BJ (cell line): ENCODE results near the gene SPC25. TPM values are rescaled to one million over a fixed set of nuclear protein-coding genes. Genes with fewer than 3 reads are reported as not detected.
A peak's percentile ranks its signal among the peaks of the same experiment; 100 is the strongest.

ENCODE experiments used
- CTCF ChIA-PET: fragments of 350-600 bp; formaldehyde crosslinking; extraction: SDS; loops from one replicate; lab custom pipeline; 2021; ENCODE audit warnings: antibody characterized with exemption, inconsistent platforms; lab: Yijun Ruan, JAX
- POLR2A ChIA-PET: fragments of 300-600 bp; sonication (Branson Sonifier 250); formaldehyde crosslinking; extraction: SDS; loops from one replicate; lab custom pipeline; 2021; ENCODE audit warnings: antibody characterized with exemption; lab: Charles Lee
- DNase-seq: peaks from one replicate; pipeline ENCODE4 v3.0.0-alpha.2; 2011; ENCODE audit warnings: low read depth
- H3K27me3 ChIP-seq: 2 replicates; pipeline ENCODE4 v1.6.0; 2011; ENCODE audit warnings: low read length; ENCODE audit not compliant: control insufficient read depth, insufficient read depth
- H3K36me3 ChIP-seq: 2 replicates; pipeline ENCODE4 v1.5.1; 2011; ENCODE audit warnings: low read length; ENCODE audit not compliant: control insufficient read depth, insufficient read depth
- H3K4me3 ChIP-seq: 2 replicates; pipeline ENCODE4 v1.5.1; 2011; ENCODE audit warnings: low read depth, mild to moderate bottlenecking, control low read depth, low read length
- polyA minus RNA-seq: library from RNA; depleted of rRNA, polyadenylated mRNA; stranded (reverse); fragments of >200 nt; gene quantifications from 2 replicates; pipeline ENCODE4 v1.2.3, GENCODE V29; 2011; rRNA and poly(A)+ RNA removed
- polyA plus RNA-seq: library from polyadenylated mRNA; depleted of rRNA; stranded (reverse); fragments of >200 nt; gene quantifications from 2 replicates; pipeline ENCODE4 v1.2.3, GENCODE V29; 2011; rRNA removed
- TF ChIP-seq, protein P1 (sequence below): IDR thresholded peaks from 2 replicates; pipeline ENCODE4 v1.5.1; 2011; ENCODE audit warnings: low read depth, mild to moderate bottlenecking, control low read depth, inconsistent platforms, low read length, moderate library complexity; ENCODE audit not compliant: insufficient read depth

SPC25 gene
- polyA plus RNA-seq, result 4.8 and 9.5 TPM in 2 replicates
- polyA minus RNA-seq, result 3.8 and 4.3 TPM in 2 replicates

DNA sequence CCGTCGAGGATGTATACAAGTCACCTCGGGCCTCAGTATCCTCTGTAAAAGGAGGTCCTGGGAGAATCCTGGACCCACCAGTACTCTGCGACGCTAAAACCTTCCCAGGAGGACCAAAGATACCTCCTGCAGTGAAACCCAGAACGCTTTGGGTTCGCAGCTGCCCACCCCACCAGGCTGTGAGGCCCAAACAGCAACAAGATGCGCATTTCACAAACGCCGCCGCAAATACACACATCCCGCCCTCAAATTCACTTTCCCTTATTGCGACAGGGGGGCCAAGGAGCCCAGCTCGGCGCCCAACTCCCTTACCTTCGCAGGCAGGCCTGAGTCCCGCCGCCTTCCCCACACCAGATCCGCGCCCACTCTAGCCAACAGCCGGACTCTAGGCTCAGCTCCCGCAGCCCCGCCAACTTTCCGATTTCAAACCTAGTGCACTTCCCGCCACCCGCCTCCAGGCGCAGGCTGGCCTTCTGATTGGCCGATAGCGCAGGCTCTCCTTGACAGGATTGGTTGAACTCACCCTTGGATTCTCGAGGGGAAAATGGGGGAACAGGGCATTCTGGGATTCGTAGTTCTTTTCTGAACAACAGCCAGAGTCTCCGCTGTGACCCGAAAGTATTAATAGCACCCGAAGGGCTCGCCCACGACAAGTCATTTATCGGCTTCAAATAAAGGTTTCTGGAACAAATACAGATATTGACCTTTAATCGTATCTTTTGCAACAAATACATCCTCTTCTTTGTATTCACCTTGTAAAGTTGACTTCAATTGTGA is at the start of gene SPC25:
SPC25 (minus strand) TSS at position 425 of the 777 bp plus-strand sequence. CDS start 911 bp downstream, outside the sequence.
- CTCF ChIA-PET, result interaction anchor here (0.8 kb wide), 1 partner anchor 152 kb away, joined by 3 read pairs; no protein-coding TSS in a partner anchor
- Histone ChIP-seq H3K4me3 (peak within 1 kb of the TSS; percentile 59), H3K36me3 (no peaks in the 10 kb centered on the region), H3K27me3 (no peaks in the 10 kb centered on the region)
- peak; percentile 41 for DNase-seq
- TF ChIP-seq, protein P1, sequence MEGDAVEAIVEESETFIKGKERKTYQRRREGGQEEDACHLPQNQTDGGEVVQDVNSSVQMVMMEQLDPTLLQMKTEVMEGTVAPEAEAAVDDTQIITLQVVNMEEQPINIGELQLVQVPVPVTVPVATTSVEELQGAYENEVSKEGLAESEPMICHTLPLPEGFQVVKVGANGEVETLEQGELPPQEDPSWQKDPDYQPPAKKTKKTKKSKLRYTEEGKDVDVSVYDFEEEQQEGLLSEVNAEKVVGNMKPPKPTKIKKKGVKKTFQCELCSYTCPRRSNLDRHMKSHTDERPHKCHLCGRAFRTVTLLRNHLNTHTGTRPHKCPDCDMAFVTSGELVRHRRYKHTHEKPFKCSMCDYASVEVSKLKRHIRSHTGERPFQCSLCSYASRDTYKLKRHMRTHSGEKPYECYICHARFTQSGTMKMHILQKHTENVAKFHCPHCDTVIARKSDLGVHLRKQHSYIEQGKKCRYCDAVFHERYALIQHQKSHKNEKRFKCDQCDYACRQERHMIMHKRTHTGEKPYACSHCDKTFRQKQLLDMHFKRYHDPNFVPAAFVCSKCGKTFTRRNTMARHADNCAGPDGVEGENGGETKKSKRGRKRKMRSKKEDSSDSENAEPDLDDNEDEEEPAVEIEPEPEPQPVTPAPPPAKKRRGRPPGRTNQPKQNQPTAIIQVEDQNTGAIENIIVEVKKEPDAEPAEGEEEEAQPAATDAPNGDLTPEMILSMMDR, result no peak
- POLR2A ChIA-PET, result no interaction called here

DNA sequence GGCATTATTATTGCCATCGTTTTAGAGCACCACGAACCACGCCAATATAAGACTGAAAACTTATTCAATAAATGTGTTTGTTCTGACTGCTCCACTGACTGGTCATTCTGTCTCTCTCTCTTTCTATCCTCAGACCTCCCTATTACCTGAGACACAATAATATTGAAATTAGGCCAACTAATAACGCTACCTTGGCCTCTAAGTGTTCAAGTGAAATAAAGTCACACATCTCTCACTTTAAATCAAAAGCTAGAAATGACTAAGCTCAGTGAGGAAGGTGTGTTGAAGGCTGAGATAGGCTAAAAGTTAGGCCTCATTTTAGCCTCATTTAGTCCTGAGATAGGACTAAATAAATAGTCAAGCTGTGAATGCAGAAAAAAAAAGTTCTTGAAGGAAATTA is 49.7 kb upstream of the SPC25 start:
- ChIA-PET CTCF (interaction anchor here (1.4 kb wide), 1 partner anchor 9 kb away, joined by 3 read pairs; no protein-coding TSS in a partner anchor), POLR2A (no interaction called here)
- no peak for DNase-seq
- TF ChIP-seq, protein P1, result no peak
- no peaks in the 10 kb centered on the region for H3K27me3 ChIP-seq
- no peak overlapping the region for H3K4me3 ChIP-seq
- no peaks in the 10 kb centered on the region for H3K36me3 ChIP-seq

DNA sequence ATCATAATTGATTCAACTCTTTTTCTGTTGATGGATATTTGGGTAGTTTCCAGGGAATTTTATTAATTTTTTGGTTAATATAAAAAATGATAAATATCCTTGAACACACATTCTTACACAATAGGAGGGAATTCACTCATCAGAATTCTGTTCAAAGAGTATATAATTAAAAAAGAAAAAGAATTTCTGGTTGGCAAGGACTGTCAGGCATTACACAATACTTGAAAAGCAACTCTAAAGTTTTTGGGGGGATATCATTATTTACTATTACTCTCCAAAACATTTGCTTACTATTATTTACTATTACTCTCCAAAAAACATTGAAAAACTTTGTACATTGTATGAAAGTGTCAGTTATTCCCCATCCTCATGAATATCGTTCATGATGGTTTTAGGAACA is 48.8 kb upstream of the SPC25 start:
- ChIA-PET POLR2A (no interaction called here), CTCF (no interaction called here)
- H3K27me3 ChIP-seq, result no peaks in the 10 kb centered on the region
- H3K4me3 ChIP-seq, result no peak overlapping the region
- no peak for DNase-seq
- TF ChIP-seq, protein P1, result no peak
- H3K36me3 ChIP-seq, result no peaks in the 10 kb centered on the region

DNA sequence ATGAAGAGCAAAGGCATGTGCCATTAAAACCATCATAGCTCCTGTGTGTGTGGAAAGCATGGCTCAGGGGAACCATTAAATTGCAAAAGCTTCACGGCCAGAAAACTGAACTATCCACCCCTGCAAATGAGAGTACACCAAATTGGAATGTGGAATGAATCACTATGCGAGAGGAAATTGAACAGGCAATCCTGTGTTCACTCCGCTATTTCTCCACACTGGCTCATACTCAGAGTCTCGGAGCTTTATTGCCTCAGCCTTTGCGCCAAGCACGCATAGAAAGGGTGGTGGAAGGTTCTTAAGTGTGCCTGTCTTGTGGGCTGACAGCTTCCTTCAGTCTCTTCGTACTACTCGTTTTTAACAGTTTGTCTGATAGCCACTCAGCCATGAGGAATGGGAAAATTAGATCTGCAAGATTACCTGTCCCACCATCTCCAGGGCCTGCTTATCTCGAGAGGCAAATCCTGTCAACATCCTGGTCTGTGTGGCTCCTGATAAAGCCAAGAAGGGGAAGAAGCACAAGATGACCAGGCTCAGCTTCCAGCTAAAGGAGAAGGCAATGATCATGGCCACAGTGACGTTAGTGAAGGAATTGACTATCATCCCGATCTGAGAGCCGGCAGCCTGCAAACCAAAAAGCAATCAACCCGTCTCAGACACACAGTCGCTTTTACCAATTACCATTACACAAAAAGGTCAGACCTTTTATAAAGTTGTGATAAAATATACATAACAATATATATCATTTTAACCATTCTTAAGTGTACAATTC is 45.8 kb upstream of the SPC25 start:
- ChIA-PET CTCF (interaction anchor here (0.6 kb wide), 2 partner anchors 8 to 13 kb away, joined by 3 read pairs; no protein-coding TSS in a partner anchor), POLR2A (interaction anchor here (0.6 kb wide), 1 partner anchor 1226 kb away, joined by 4 read pairs; no protein-coding TSS in a partner anchor)

More for the DNA sequence above, 45.8 kb upstream of the SPC25 start:
- Histone ChIP-seq H3K27me3 (no peaks in the 10 kb centered on the region), H3K36me3 (no peaks in the 10 kb centered on the region), H3K4me3 (no peak overlapping the region)
- DNase-seq, result no peak
- TF ChIP-seq, protein P1, result no peak
